GM23338 (cell line): ENCODE measurements around the gene TRDN. TPM values are rescaled to one million over a fixed set of nuclear protein-coding genes. Genes with fewer than 3 reads are reported as not detected.

Experiments
- ATAC-seq: fragments of 200-7000 bp; cut with Tn5 transposase; 3 replicates; pipeline ENCODE4 v1.9.1; 2020
- DNase-seq: peaks from one replicate; pipeline ENCODE4 v3.0.0-alpha.2; 2015; ENCODE audit warnings: low spot score
- H2AFZ ChIP-seq: fragments of 200-600 bp; sonication (generic); 2 replicates; pipeline ENCODE4 v1.8.0; 2016; ENCODE audit warnings: antibody characterized with exemption, mild to moderate bottlenecking, moderate library complexity
- H3F3A ChIP-seq: fragments of 200-600 bp; sonication (generic); replicated peaks from 2 replicates; pipeline ENCODE4 v1.8.0; 2017; ENCODE audit warnings: antibody characterized with exemption, mixed run types, low read depth
- H3K27ac ChIP-seq: fragments of 200-600 bp; sonication (generic); 2 replicates; pipeline ENCODE4 v1.6.1; 2016; ENCODE audit warnings: low read depth
- H3K27me3 ChIP-seq: fragments of 200-600 bp; sonication (generic); 2 replicates; pipeline ENCODE4 v1.8.0; 2016; ENCODE audit warnings: mild to moderate bottlenecking, mixed run types, moderate library complexity; ENCODE audit not compliant: insufficient read depth
- H3K36me3 ChIP-seq: fragments of 200-600 bp; sonication (generic); 2 replicates; pipeline ENCODE4 v1.8.0; 2016; ENCODE audit warnings: mild to moderate bottlenecking; ENCODE audit not compliant: insufficient read depth
- H3K4me1 ChIP-seq: fragments of 200-600 bp; sonication (generic); 2 replicates; pipeline ENCODE4 v1.8.0; 2016; ENCODE audit warnings: mild to moderate bottlenecking, moderate library complexity; ENCODE audit not compliant: insufficient read depth
- H3K4me2 ChIP-seq: fragments of 200-600 bp; sonication (generic); 2 replicates; pipeline ENCODE4 v1.7.1; 2017; ENCODE audit warnings: mixed run types
- H3K4me3 ChIP-seq: fragments of 200-600 bp; sonication (generic); 2 replicates; pipeline ENCODE4 v1.6.1; 2016; ENCODE audit warnings: mixed run types
- H3K79me2 ChIP-seq: fragments of 200-600 bp; sonication (generic); replicated peaks from 2 replicates; pipeline ENCODE4 v1.8.0; 2017; ENCODE audit warnings: mild to moderate bottlenecking; ENCODE audit not compliant: insufficient read depth
- H3K9me2 ChIP-seq: fragments of 200-600 bp; sonication (generic); 2 replicates; pipeline ENCODE4 v1.8.0; 2017; ENCODE audit not compliant: insufficient read depth
- H4K20me1 ChIP-seq: fragments of 200-600 bp; sonication (generic); replicated peaks from 2 replicates; pipeline ENCODE4 v1.8.0; 2017; ENCODE audit warnings: mild to moderate bottlenecking; ENCODE audit not compliant: insufficient read depth
- H3K27ac Mint-ChIP-seq: 2 replicates; pipeline ENCODE4 v1.8.0; 2020; ENCODE audit warnings: inconsistent platforms, mild to moderate bottlenecking, moderate library complexity, mixed read lengths
- H3K27me3 Mint-ChIP-seq: 3 replicates; pipeline ENCODE4 v1.8.0; 2022; ENCODE audit warnings: low read depth, mild to moderate bottlenecking, moderate library complexity, mixed read lengths, inconsistent platforms; ENCODE audit not compliant: insufficient read depth, poor library complexity
- H3K36me3 Mint-ChIP-seq: 3 replicates; pipeline ENCODE4 v1.8.0; 2021; ENCODE audit warnings: low read depth, mild to moderate bottlenecking, inconsistent platforms, moderate library complexity, mixed read lengths
- H3K4me1 Mint-ChIP-seq: 3 replicates; pipeline ENCODE4 v1.8.0; 2020; ENCODE audit warnings: mild to moderate bottlenecking, inconsistent platforms, mixed read lengths
- H3K4me3 Mint-ChIP-seq: 3 replicates; pipeline ENCODE4 v1.8.0; 2021; ENCODE audit warnings: moderate library complexity, mild to moderate bottlenecking, inconsistent platforms, mixed read lengths
- H3K9me3 Mint-ChIP-seq: 3 replicates; pipeline ENCODE4 v1.8.0; 2020; ENCODE audit warnings: moderate library complexity, mild to moderate bottlenecking, inconsistent platforms, mixed read lengths
- CREB1 ChIP-seq: fragments of 250-450 bp; sonication (Bioruptor Pico); IDR thresholded peaks from 2 replicates; pipeline ENCODE4 v1.5.0; 2020; ENCODE audit warnings: low read depth, mild to moderate bottlenecking, moderate library complexity
- CTCF ChIP-seq, 2 experiments: fragments of 200-600 bp in 1 of 2; sonication (generic) in 1 of 2; conservative IDR thresholded peaks; 2 replicates each; pipeline versions ENCODE4 v1.5.1 to v1.6.1; 2016 to 2017; ENCODE audit warnings: antibody characterized with exemption in 2 of 2, low read depth in 2 of 2, mild to moderate bottlenecking in 2 of 2, moderate library complexity in 1 of 2
- EZH2 ChIP-seq: fragments of 200-600 bp; sonication (generic); IDR thresholded peaks from one replicate; pipeline ENCODE4 v1.8.0; 2017; ENCODE audit warnings: antibody characterized with exemption, mild to moderate bottlenecking, low read depth; ENCODE audit not compliant: unreplicated experiment
- EZH2phosphoT487 ChIP-seq: fragments of 200-600 bp; sonication (generic); IDR thresholded peaks from one replicate; pipeline ENCODE4 v1.8.1; 2018; ENCODE audit warnings: antibody characterized with exemption; ENCODE audit not compliant: unreplicated experiment
- JUNB ChIP-seq: IDR thresholded peaks from one replicate; pipeline ENCODE4 v1.6.1; 2016; ENCODE audit warnings: antibody characterized with exemption; ENCODE audit not compliant: unreplicated experiment
- NANOG ChIP-seq: IDR thresholded peaks from 2 replicates; pipeline ENCODE4 v1.6.1; 2016; ENCODE audit warnings: antibody characterized with exemption, borderline replicate concordance
- POLR2AphosphoS5 ChIP-seq: IDR thresholded peaks from 2 replicates; pipeline ENCODE4 v1.6.1; 2016; ENCODE audit warnings: antibody characterized with exemption, low read depth
- STAT1 ChIP-seq: IDR thresholded peaks from one replicate; pipeline ENCODE4 v1.6.1; 2016; ENCODE audit warnings: antibody characterized with exemption; ENCODE audit not compliant: unreplicated experiment
- ZNF114 ChIP-seq: fragments of 250-450 bp; sonication (Bioruptor Pico); IDR thresholded peaks from 2 replicates; pipeline ENCODE4 v1.5.0; 2020; ENCODE audit warnings: mild to moderate bottlenecking, moderate library complexity
- ZNF331 ChIP-seq: fragments of 250-450 bp; sonication (Bioruptor Pico); IDR thresholded peaks from 2 replicates; pipeline ENCODE4 v1.5.0; 2020; ENCODE audit warnings: low read depth, mild to moderate bottlenecking, moderate library complexity
- polyA plus RNA-seq: library from polyadenylated mRNA; unstranded; fragments of >200 nt; fragmentation: Nextera tagmentation; extraction: Ambion mirVana; gene quantifications from 2 replicates; pipeline ENCODE4 v1.2.1, GENCODE V29; 2016
- total RNA-seq: library from RNA; depleted of rRNA; stranded (reverse); fragments of >200 nt; shearing (Covaris generic); gene quantifications from 2 replicates; pipeline ENCODE4 v1.2.3, GENCODE V29; 2014
- TF ChIP-seq, protein P1 (sequence below): IDR thresholded peaks from 2 replicates; pipeline ENCODE4 v1.6.1; 2016; ENCODE audit warnings: antibody characterized with exemption
- TF ChIP-seq, protein P2 (sequence below): IDR thresholded peaks from one replicate; pipeline ENCODE4 v1.6.1; 2018; ENCODE audit warnings: antibody characterized with exemption; ENCODE audit not compliant: unreplicated experiment
- TF ChIP-seq, protein P3 (sequence below): fragments of 250-450 bp; sonication (Bioruptor Pico); IDR thresholded peaks from 2 replicates; pipeline ENCODE4 v1.5.0; 2020; ENCODE audit warnings: mild to moderate bottlenecking, moderate library complexity

TRDN gene
- total and polyA plus RNA-seq, 2 experiments from 2014 or later = 35.5 to 137 TPM

- Mint-ChIP-seq H3K4me3 (no peak overlapping the region), H3K27me3 (no peaks in the 10 kb centered on the region), H3K4me1 (peaks cover 17% of the 10 kb centered on the region; the same call in 2 of the 3 replicates), H3K27ac (no peak overlapping the region), H3K36me3 (peaks cover 20% of the 10 kb centered on the region), H3K9me3 (peaks cover 32% of the 10 kb centered on the region)
- Histone ChIP-seq H3K36me3 (no peaks in the 10 kb centered on the region; the same call in 1 of the 2 replicates), H4K20me1 (no peaks in the 10 kb centered on the region), H3K27ac (no peak overlapping the region), H3K27me3 (no peaks in the 10 kb centered on the region), H2AFZ (no peak overlapping the region), H3K79me2 (no peaks in the 10 kb centered on the region), H3K9me2 (no peaks in the 10 kb centered on the region), H3K4me3 (no peak overlapping the region), H3K4me1 (peaks cover 15% of the 10 kb centered on the region), H3K4me2 (no peak overlapping the region), H3F3A (no peaks in the 10 kb centered on the region)
- TF ChIP-seq POLR2AphosphoS5 = no peak
- no peak for TF ChIP-seq STAT1
- TF ChIP-seq, protein P1, sequence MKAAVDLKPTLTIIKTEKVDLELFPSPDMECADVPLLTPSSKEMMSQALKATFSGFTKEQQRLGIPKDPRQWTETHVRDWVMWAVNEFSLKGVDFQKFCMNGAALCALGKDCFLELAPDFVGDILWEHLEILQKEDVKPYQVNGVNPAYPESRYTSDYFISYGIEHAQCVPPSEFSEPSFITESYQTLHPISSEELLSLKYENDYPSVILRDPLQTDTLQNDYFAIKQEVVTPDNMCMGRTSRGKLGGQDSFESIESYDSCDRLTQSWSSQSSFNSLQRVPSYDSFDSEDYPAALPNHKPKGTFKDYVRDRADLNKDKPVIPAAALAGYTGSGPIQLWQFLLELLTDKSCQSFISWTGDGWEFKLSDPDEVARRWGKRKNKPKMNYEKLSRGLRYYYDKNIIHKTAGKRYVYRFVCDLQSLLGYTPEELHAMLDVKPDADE = no peak
- TF ChIP-seq, protein P2, sequence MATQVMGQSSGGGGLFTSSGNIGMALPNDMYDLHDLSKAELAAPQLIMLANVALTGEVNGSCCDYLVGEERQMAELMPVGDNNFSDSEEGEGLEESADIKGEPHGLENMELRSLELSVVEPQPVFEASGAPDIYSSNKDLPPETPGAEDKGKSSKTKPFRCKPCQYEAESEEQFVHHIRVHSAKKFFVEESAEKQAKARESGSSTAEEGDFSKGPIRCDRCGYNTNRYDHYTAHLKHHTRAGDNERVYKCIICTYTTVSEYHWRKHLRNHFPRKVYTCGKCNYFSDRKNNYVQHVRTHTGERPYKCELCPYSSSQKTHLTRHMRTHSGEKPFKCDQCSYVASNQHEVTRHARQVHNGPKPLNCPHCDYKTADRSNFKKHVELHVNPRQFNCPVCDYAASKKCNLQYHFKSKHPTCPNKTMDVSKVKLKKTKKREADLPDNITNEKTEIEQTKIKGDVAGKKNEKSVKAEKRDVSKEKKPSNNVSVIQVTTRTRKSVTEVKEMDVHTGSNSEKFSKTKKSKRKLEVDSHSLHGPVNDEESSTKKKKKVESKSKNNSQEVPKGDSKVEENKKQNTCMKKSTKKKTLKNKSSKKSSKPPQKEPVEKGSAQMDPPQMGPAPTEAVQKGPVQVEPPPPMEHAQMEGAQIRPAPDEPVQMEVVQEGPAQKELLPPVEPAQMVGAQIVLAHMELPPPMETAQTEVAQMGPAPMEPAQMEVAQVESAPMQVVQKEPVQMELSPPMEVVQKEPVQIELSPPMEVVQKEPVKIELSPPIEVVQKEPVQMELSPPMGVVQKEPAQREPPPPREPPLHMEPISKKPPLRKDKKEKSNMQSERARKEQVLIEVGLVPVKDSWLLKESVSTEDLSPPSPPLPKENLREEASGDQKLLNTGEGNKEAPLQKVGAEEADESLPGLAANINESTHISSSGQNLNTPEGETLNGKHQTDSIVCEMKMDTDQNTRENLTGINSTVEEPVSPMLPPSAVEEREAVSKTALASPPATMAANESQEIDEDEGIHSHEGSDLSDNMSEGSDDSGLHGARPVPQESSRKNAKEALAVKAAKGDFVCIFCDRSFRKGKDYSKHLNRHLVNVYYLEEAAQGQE = no peak
- TF ChIP-seq CTCF (conservative IDR thresholded peaks at IDR 0.05; ENCODE audit: low read depth in 2 of 2) = no peak
- TF ChIP-seq, protein P3, sequence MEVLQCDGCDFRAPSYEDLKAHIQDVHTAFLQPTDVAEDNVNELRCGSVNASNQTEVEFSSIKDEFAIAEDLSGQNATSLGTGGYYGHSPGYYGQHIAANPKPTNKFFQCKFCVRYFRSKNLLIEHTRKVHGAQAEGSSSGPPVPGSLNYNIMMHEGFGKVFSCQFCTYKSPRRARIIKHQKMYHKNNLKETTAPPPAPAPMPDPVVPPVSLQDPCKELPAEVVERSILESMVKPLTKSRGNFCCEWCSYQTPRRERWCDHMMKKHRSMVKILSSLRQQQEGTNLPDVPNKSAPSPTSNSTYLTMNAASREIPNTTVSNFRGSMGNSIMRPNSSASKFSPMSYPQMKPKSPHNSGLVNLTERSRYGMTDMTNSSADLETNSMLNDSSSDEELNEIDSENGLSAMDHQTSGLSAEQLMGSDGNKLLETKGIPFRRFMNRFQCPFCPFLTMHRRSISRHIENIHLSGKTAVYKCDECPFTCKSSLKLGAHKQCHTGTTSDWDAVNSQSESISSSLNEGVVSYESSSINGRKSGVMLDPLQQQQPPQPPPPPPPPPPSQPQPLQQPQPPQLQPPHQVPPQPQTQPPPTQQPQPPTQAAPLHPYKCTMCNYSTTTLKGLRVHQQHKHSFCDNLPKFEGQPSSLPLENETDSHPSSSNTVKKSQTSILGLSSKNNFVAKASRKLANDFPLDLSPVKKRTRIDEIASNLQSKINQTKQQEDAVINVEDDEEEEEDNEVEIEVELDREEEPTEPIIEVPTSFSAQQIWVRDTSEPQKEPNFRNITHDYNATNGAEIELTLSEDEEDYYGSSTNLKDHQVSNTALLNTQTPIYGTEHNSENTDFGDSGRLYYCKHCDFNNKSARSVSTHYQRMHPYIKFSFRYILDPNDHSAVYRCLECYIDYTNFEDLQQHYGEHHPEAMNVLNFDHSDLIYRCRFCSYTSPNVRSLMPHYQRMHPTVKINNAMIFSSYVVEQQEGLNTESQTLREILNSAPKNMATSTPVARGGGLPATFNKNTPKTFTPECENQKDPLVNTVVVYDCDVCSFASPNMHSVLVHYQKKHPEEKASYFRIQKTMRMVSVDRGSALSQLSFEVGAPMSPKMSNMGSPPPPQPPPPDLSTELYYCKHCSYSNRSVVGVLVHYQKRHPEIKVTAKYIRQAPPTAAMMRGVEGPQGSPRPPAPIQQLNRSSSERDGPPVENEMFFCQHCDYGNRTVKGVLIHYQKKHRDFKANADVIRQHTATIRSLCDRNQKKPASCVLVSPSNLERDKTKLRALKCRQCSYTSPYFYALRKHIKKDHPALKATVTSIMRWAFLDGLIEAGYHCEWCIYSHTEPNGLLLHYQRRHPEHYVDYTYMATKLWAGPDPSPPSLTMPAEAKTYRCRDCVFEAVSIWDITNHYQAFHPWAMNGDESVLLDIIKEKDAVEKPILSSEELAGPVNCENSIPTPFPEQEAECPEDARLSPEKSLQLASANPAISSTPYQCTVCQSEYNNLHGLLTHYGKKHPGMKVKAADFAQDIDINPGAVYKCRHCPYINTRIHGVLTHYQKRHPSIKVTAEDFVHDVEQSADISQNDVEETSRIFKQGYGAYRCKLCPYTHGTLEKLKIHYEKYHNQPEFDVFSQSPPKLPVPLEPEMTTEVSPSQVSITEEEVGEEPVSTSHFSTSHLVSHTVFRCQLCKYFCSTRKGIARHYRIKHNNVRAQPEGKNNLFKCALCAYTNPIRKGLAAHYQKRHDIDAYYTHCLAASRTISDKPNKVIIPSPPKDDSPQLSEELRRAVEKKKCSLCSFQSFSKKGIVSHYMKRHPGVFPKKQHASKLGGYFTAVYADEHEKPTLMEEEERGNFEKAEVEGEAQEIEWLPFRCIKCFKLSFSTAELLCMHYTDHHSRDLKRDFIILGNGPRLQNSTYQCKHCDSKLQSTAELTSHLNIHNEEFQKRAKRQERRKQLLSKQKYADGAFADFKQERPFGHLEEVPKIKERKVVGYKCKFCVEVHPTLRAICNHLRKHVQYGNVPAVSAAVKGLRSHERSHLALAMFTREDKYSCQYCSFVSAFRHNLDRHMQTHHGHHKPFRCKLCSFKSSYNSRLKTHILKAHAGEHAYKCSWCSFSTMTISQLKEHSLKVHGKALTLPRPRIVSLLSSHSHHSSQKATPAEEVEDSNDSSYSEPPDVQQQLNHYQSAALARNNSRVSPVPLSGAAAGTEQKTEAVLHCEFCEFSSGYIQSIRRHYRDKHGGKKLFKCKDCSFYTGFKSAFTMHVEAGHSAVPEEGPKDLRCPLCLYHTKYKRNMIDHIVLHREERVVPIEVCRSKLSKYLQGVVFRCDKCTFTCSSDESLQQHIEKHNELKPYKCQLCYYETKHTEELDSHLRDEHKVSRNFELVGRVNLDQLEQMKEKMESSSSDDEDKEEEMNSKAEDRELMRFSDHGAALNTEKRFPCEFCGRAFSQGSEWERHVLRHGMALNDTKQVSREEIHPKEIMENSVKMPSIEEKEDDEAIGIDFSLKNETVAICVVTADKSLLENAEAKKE (CRISPR knock-in tag) = no peak
- no peak for TF ChIP-seq NANOG
- no peak for TF ChIP-seq JUNB
- TF ChIP-seq EZH2 = no peak
- no peak for TF ChIP-seq CREB1 (CRISPR knock-in tag)
- TF ChIP-seq ZNF114 (CRISPR knock-in tag) = no peak
- no peak for TF ChIP-seq ZNF331 (CRISPR knock-in tag)
- TF ChIP-seq EZH2phosphoT487 = no peak
- DNase-seq (no peak), ATAC-seq (no peak)
These were observed 434.8 kb downstream of the TRDN start for GRCh38 chr6:123201869-123202372.
